Measurements from ENCODE around the gene LAP3.

DNA sequence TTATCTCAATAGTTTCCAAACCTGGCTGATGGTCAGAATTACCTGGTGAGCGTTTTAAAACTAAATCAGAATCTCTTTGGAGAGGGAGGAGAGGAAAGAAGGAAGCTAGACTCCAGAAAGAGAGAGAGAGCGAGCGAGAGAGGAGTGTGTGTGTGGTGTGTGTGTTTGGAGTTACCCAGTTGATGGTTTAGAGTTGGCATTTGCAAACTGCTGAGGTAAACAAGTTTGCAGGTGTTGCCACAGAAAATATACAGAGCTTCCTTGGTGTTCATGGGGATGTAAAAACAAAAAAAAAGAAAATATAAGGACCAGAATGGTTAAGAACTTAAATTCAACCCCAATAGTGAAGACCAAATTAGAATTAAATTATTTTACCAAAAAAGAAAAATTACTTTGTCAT, 26.4 kb upstream of the LAP3 start:
- TF ChIP-seq, protein P1, sequence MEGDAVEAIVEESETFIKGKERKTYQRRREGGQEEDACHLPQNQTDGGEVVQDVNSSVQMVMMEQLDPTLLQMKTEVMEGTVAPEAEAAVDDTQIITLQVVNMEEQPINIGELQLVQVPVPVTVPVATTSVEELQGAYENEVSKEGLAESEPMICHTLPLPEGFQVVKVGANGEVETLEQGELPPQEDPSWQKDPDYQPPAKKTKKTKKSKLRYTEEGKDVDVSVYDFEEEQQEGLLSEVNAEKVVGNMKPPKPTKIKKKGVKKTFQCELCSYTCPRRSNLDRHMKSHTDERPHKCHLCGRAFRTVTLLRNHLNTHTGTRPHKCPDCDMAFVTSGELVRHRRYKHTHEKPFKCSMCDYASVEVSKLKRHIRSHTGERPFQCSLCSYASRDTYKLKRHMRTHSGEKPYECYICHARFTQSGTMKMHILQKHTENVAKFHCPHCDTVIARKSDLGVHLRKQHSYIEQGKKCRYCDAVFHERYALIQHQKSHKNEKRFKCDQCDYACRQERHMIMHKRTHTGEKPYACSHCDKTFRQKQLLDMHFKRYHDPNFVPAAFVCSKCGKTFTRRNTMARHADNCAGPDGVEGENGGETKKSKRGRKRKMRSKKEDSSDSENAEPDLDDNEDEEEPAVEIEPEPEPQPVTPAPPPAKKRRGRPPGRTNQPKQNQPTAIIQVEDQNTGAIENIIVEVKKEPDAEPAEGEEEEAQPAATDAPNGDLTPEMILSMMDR (IDR thresholded peaks at IDR 0.05), result no peak
- TF ChIP-seq POLR2A (IDR thresholded peaks at IDR 0.05), result no peak

Data from vagina (tissue), 2 donors.